Natural killer cell (primary cell): ENCODE data around the gene TOMM5. TPM values are rescaled to one million over a fixed set of nuclear protein-coding genes. Genes with fewer than 3 reads are reported as not detected.
"Not testable (repeated sequence)": the region's sequence is repeated elsewhere in the genome, so short reads cannot be mapped to it uniquely, and the experiment has no call there.

Experiments
- ATAC-seq, 3 donors: fragments of 150-1000 bp in 2 of 3; fragments of 200-7000 bp in 1 of 3; cut with Tn5 transposase; 1 replicate in 1 of 3; 2 replicates in 2 of 3; pipeline ENCODE4 v1.10.0; 2021; ENCODE audit warnings: mild to moderate bottlenecking in 2 of 3, moderate library complexity in 2 of 3
- DNase-seq, 2 donors: peaks; one replicate each; pipeline versions ENCODE4 v3.0.0 to v3.0.0-alpha.2; 2013 to 2021; ENCODE audit warnings: mixed read lengths in 1 of 2
- H3K27ac ChIP-seq: one replicate; pipeline ENCODE4 v1.5.1; 2013; ENCODE audit warnings: mild to moderate bottlenecking, low read length
- H3K27me3 ChIP-seq: one replicate; pipeline ENCODE4 v1.6.1; 2013; ENCODE audit warnings: low read length; ENCODE audit not compliant: control insufficient read depth, insufficient read depth
- H3K36me3 ChIP-seq: one replicate; pipeline ENCODE4 v1.6.1; 2013; ENCODE audit warnings: low read length; ENCODE audit not compliant: control insufficient read depth, insufficient read depth
- H3K4me1 ChIP-seq: one replicate; pipeline ENCODE4 v1.6.1; 2013; ENCODE audit warnings: low read length; ENCODE audit not compliant: control insufficient read depth, insufficient read depth
- H3K4me3 ChIP-seq: one replicate; pipeline ENCODE4 v1.5.1; 2013; ENCODE audit warnings: low read length
- H3K9me3 ChIP-seq: one replicate; pipeline ENCODE4 v1.6.1; 2013; ENCODE audit warnings: low read length; ENCODE audit not compliant: control insufficient read depth, insufficient read depth
- H3K27ac Mint-ChIP-seq, 2 donors: one replicate each; pipeline ENCODE4 v1.8.0; 2022; ENCODE audit warnings: mild to moderate bottlenecking in 2 of 2, mixed read lengths in 2 of 2, moderate library complexity in 1 of 2
- H3K27me3 Mint-ChIP-seq, 2 donors: one replicate each; pipeline ENCODE4 v1.8.0; 2022; ENCODE audit warnings: low read depth in 2 of 2, mixed read lengths in 2 of 2
- H3K36me3 Mint-ChIP-seq: one replicate; pipeline ENCODE4 v1.8.0; 2022; ENCODE audit warnings: mixed read lengths
- H3K4me1 Mint-ChIP-seq, 2 donors: one replicate each; pipeline ENCODE4 v1.8.0; 2022; ENCODE audit warnings: mixed read lengths in 2 of 2
- H3K4me3 Mint-ChIP-seq: one replicate; pipeline ENCODE4 v1.8.0; 2022; ENCODE audit warnings: mild to moderate bottlenecking, moderate library complexity, mixed read lengths
- H3K9me3 Mint-ChIP-seq, 2 donors: one replicate each; pipeline ENCODE4 v1.8.0; 2022; ENCODE audit warnings: mixed read lengths in 2 of 2
- WGBS: methylation state at CpG from one replicate; pipeline ENCODE4 v1.1.7; 2013; ENCODE audit warnings: missing lambda C conversion rate; ENCODE audit not compliant: insufficient coverage; 5-methylcytosine and 5-hydroxymethylcytosine counted together
- intact Hi-C: fragments of 100-400 bp; cut with micrococcal nuclease; formaldehyde crosslinking; loops from one replicate; pipeline ENCODE4 v1.14.2; 2022
- total RNA-seq, 4 donors: library from RNA; stranded (reverse); fragments of 120-200 nt in 1 of 4; gene quantifications; one replicate each; pipeline versions ENCODE4 v1.2.3 to v1.2.4, GENCODE V29; 2013 to 2022
- TF ChIP-seq, protein P1 (sequence below): fragments of 200-600 bp; IDR thresholded peaks from one replicate; pipeline ENCODE4 v1.8.0; 2022; ENCODE audit warnings: antibody characterized with exemption

Gene TOMM5
- total RNA-seq, 3 donors from 2014 or later (not counting 1 experiment from before 2014, with no cell fraction given), result 29.3 to 38.9 (median 36.7) TPM

DNA sequence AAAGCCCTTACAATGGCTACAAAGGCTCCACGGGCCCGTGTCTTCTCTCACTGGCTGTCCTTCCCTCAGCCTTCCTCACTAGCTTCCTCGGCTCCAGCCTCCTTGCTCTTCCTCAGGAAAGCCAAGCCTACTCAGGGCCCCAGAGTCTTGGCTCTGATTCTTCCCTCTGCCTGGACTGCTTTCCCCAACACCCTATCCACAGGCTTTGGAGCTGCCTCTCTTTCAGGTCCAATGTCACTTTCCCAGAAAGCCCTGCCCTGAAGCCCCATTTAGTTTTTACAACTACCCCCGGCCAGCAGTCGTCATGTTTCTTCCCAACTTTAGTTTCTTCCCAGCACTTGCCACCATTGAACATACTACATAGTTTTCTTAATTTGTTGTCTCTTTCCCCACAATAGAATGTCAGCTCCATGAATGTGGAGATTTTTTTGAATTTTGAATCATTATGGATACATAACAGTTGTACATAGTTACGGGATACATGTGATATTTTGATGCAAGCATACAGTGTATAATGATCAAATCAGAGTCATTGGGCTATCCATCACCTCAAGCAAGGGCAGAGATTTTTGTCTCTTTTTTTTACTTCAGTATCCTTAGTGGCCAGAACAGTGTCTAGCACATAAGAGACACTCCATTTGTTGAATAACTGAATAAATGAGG lies 17.5 kb upstream of the TOMM5 start:
- no peak overlapping the region for H3K27ac ChIP-seq
- no peaks in the 10 kb centered on the region for H3K9me3 ChIP-seq
- no peaks in the 10 kb centered on the region for H3K36me3 ChIP-seq
- no peaks in the 10 kb centered on the region for H3K4me1 ChIP-seq
- Mint-ChIP-seq H3K4me1 (no peaks in the 10 kb centered on the region), H3K27ac (no peak overlapping the region), H3K36me3 (no peaks in the 10 kb centered on the region), H3K9me3 (no peaks in the 10 kb centered on the region), H3K4me3 (no peak overlapping the region), H3K27me3 (peaks cover 11 to 25% of the 10 kb centered on the region in 2 donors)
- intact Hi-C loops, result no loop called here
- no peaks in the 10 kb centered on the region for H3K27me3 ChIP-seq
- TF ChIP-seq, protein P1, sequence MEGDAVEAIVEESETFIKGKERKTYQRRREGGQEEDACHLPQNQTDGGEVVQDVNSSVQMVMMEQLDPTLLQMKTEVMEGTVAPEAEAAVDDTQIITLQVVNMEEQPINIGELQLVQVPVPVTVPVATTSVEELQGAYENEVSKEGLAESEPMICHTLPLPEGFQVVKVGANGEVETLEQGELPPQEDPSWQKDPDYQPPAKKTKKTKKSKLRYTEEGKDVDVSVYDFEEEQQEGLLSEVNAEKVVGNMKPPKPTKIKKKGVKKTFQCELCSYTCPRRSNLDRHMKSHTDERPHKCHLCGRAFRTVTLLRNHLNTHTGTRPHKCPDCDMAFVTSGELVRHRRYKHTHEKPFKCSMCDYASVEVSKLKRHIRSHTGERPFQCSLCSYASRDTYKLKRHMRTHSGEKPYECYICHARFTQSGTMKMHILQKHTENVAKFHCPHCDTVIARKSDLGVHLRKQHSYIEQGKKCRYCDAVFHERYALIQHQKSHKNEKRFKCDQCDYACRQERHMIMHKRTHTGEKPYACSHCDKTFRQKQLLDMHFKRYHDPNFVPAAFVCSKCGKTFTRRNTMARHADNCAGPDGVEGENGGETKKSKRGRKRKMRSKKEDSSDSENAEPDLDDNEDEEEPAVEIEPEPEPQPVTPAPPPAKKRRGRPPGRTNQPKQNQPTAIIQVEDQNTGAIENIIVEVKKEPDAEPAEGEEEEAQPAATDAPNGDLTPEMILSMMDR, result no peak
- DNase-seq, result no peak
- ATAC-seq, result no peak
- 84% methylated on average over 5 of the region's 6 CpGs for WGBS
- no peak overlapping the region for H3K4me3 ChIP-seq

DNA sequence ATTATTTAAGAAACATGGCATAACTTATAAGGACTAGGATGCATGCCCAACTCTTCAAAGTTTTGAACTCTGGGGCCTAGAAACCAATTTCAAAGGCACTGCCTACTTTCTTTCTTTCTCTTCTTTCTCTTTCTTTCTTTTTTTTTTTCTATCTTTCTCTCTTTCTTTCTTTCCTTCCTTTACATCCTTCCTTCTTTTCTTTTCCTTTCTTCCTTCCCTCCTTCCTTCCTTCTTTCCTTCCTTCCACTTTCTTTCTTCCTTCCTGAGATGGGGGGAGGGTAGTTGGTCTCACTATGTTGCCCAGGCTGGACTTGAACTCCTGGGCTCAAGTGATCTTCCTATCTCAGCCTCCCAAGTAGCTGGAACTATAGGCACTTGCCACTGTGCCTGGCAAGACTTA lies 15.9 kb upstream of the TOMM5 start:
- no peaks in the 10 kb centered on the region for H3K4me1 ChIP-seq
- no peaks in the 10 kb centered on the region for H3K4me1 Mint-ChIP-seq
- peaks cover 21 to 26% of the 10 kb centered on the region in 2 donors for H3K27me3 Mint-ChIP-seq
- no peak overlapping the region for H3K4me3 ChIP-seq
- ATAC-seq (no peak), DNase-seq (no peak)
- no peak overlapping the region for H3K4me3 Mint-ChIP-seq
- intact Hi-C loops, result no loop called here
- H3K9me3 Mint-ChIP-seq, result no peaks in the 10 kb centered on the region
- H3K27ac ChIP-seq, result no peak overlapping the region
- no peaks in the 10 kb centered on the region for H3K36me3 ChIP-seq
- no peak overlapping the region for H3K27ac Mint-ChIP-seq
- TF ChIP-seq, protein P1, result no peak
- no peaks in the 10 kb centered on the region for H3K36me3 Mint-ChIP-seq
- H3K9me3 ChIP-seq, result no peaks in the 10 kb centered on the region
- H3K27me3 ChIP-seq, result no peaks in the 10 kb centered on the region

DNA sequence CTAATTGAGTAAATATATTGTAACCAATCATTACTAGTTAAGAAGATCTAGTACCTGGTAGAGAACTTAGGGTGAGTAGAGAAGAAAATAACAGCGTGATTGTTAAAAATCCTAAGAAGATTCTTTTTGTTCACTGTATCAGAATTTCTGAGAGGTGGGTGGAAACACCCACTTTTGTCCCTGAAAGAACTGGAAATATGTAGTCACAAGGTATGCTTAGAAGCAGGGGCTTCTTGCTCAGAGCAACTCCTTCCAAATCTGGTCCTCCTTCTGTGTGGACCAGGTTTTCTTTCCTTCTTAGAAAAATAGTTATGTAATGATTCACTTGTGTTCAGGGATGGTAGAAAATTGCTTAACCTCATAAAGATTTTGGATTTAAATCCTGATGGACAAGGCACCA lies 11.9 kb upstream of the TOMM5 start:
- no peak overlapping the region for H3K27ac Mint-ChIP-seq
- no peaks in the 10 kb centered on the region for H3K27me3 ChIP-seq
- ATAC-seq, result no peak
- no peaks in the 10 kb centered on the region for H3K4me1 Mint-ChIP-seq
- H3K4me1 ChIP-seq, result no peaks in the 10 kb centered on the region
- H3K27ac ChIP-seq, result no peak overlapping the region
- H3K4me3 ChIP-seq, result no peak overlapping the region
- no peaks in the 10 kb centered on the region for H3K36me3 ChIP-seq
- no peaks in the 10 kb centered on the region for H3K9me3 ChIP-seq
- WGBS, result 73% methylated on average over 1 of the region's 1 CpG
- peaks cover 28 to 38% of the 10 kb centered on the region in 2 donors for H3K27me3 Mint-ChIP-seq
- H3K36me3 Mint-ChIP-seq, result no peaks in the 10 kb centered on the region
- H3K4me3 Mint-ChIP-seq, result no peak overlapping the region
- DNase-seq, result no peak
- TF ChIP-seq, protein P1, result no peak
- H3K9me3 Mint-ChIP-seq, result no peaks in the 10 kb centered on the region
- intact Hi-C loops, result no loop called here

DNA sequence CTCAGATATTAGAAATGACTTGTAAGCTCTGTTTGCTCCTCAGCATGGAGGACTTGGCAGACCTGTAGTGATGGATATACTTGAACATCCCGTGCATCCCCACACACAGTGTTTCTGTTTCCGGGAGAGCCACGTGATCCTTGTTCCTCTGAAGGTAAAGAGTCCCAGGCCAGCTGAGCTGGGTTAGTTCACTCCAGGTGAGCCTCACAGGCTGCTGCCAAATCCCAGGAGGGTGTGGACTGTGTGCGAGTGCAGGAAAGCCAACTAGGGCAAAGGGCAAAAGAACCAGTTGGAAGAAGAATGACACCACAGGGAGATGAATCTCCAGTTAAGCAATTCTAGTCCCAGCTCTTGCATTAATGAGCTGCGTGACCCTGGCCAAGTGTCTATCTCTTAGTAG lies 10.4 kb upstream of the TOMM5 start:
- Mint-ChIP-seq H3K4me3 (no peak overlapping the region), H3K27me3 (peaks cover 28 to 36% of the 10 kb centered on the region in 2 donors), H3K9me3 (no peaks in the 10 kb centered on the region), H3K27ac (no peak overlapping the region), H3K36me3 (no peaks in the 10 kb centered on the region), H3K4me1 (no peaks in the 10 kb centered on the region)
- no peak overlapping the region for H3K4me3 ChIP-seq
- no peaks in the 10 kb centered on the region for H3K4me1 ChIP-seq
- intact Hi-C loops, result no loop called here
- 79% methylated on average over 5 of the region's 5 CpGs for WGBS
- H3K9me3 ChIP-seq, result no peaks in the 10 kb centered on the region
- H3K36me3 ChIP-seq, result no peaks in the 10 kb centered on the region
- H3K27ac ChIP-seq, result no peak overlapping the region
- DNase-seq (no peak), ATAC-seq (no peak)
- no peaks in the 10 kb centered on the region for H3K27me3 ChIP-seq
- TF ChIP-seq, protein P1, result no peak

DNA sequence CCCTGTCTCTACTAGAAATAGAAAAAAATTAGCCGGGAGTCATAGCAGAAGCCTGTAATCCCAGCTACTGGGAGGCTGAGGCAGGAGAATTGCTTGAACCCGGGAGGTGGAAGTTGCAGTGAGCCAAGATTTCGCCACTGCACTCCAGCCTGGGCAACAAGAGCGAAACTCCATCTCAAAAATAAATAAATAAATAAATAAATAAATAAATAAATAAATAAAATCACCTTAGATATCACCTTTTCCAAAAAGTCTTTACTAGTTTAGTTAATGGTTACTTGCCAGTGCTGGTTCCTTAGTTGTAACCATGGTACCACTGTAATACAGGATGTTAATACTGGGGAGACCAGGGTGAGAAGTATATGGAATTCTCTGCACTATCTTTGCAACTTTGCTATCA lies 9.7 kb upstream of the TOMM5 start:
- H3K4me1 Mint-ChIP-seq, H3K36me3 Mint-ChIP-seq, H3K27me3 ChIP-seq, H3K4me1 ChIP-seq, H3K27ac ChIP-seq, H3K36me3 ChIP-seq, H3K9me3 Mint-ChIP-seq, ATAC-seq, DNase-seq, H3K9me3 ChIP-seq, intact Hi-C loops, H3K4me3 ChIP-seq, H3K4me3 Mint-ChIP-seq, H3K27ac Mint-ChIP-seq: not testable (repeated sequence)
- WGBS, result 88% methylated on average over 2 of the region's 4 CpGs
- H3K27me3 Mint-ChIP-seq, result peaks cover 22 to 36% of the 10 kb centered on the region in 2 donors
